Stimulated activated CD8-positive, alpha-beta memory T cell treated with anti-CD3 and anti-CD28 coated beads, Interleukin-15, amount 100 ng/mL, for 48 hours (primary cell): ENCODE data around the gene ADD1.
A peak's percentile ranks its signal among the peaks of the same experiment; 100 is the strongest.

Experiments
- DNase-seq, 2 donors: peaks; one replicate each; pipeline ENCODE4 v3.0.0-alpha.2; 2020; ENCODE audit warnings: low read depth in 2 of 2

ADD1 gene

GRCh38 chr4:2859514-2859913, 15.9 kb downstream of the ADD1 start:
- DNase-seq: no peak

GRCh38 chr4:2860391-2861348, 17.0 kb downstream of the ADD1 start:
- no peak for DNase-seq

GRCh38 chr4:2861631-2862436, 18.2 kb downstream of the ADD1 start:
- no peak for DNase-seq

DNA sequence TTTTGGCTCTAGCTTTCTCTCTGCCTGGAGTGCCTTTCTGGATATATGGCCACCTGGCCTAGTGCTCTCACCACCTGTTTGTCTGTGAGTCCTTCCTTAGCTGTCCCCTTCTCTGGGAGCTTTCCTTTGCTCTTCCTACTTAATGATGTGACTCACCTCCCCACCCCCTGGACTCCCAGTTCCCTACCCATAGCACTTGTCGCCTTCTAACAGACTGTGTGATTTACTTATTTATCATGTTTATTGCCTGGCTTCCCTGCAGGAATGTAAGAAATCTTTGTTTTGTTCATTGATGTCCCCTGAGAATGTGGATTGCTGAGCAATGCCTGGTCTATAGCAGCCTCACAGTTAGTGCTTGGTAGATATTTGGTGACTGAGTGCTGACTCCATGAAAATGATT, 18.9 kb downstream of the ADD1 start:
- DNase-seq: no peak

DNA sequence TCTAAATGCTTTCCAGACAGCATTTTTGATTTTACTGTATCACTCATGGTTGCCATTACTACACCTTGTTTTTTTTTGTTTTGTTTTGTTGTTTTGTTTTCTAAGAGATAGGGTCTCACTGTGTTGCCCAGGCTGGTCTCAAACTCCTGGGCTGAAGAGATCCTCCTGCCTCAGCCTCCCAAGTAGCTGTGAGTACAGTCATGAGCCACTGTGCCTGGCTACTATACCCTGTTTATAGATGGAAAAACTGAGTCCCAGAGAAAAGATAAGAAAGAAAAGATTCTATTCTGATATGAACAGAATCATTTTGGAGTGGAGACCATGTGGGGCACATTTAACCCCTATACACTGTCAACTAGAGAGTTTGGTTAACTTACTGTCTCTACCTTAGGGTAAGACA, 20.0 kb downstream of the ADD1 start:
- no peak for DNase-seq

DNA sequence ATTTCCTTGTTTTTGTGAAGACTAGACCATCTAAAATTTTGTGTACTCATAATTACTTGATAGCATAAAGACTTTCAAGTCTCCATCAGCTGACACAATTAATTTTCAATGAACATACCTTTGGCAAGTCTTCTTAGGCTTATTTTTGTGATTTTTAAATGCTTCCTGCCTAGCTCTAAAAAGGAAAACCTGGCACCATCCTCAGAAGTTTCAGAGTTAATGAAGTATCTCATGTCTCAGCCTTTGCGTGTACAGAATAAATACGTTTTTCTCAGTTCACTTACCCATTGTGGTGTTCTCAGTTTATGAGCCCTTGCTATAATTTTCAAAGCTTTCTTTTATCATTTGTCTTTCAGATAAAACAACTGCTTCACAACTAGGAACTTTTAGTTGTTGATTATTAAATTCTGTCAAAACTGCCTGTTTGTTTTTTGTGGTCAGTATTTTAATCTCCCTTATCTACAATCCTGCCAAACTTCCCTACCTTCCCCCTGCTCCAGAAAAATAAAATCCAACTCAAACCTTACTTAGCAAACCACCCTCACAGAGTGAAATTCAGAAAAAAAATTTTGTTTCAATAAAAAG, 21.6 kb downstream of the ADD1 start:
- DNase-seq: no peak

- DNase-seq: no peak
These were observed 22.7 kb downstream of the ADD1 start for GRCh38 chr4:2866160-2866861.

DNA sequence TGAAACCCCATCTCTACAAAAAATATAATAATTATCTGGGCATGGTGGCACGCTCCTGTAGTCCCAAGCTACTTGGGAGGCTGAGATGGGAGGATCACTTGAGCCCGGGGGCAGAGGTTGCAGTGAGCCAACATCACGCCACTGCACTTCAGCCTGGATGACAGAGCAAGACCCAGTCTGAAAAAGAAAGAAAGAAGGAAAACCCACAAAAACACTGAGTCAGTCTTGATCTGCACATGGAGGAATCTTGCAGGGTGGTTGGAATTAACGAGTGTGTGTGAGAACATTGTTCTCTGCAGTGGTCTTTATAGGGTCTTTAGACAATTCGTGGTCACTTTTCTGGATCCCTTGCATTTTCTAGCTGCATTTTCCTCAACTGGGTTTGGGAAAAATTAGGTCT, 23.2 kb downstream of the ADD1 start:
- no peak for DNase-seq

GRCh38 chr4:2867758-2868491, 24.3 kb downstream of the ADD1 start:
- no peak for DNase-seq

GRCh38 chr4:2868877-2869487, 25.3 kb downstream of the ADD1 start:
- no peak for DNase-seq

- DNase-seq: no peak
These were observed 26.0 kb downstream of the ADD1 start for GRCh38 chr4:2869659-2870058.

- DNase-seq: no peak
These were observed 26.4 kb downstream of the ADD1 start for GRCh38 chr4:2870082-2870481.

GRCh38 chr4:2871466-2871865, 27.8 kb downstream of the ADD1 start:
- DNase-seq: no peak

DNA sequence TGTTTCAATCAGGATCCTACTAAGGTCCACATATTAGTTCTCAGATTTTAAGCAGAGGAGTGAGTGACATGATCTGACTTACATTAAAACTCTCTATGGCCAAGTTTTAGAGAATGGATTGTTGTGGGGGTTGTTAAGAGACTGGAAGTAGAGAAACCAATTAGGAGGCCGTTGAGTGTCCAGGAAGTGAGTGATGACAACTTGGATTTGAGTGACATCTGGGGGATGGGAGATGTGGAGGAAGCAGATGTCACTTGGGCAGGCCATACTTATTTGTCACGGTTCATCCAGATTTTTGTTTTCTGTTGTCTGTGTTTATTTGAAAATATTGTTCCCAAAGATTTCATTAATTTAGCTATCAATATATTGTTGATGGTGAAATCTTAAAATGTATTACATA, 28.3 kb downstream of the ADD1 start:
- DNase-seq: no peak

DNA sequence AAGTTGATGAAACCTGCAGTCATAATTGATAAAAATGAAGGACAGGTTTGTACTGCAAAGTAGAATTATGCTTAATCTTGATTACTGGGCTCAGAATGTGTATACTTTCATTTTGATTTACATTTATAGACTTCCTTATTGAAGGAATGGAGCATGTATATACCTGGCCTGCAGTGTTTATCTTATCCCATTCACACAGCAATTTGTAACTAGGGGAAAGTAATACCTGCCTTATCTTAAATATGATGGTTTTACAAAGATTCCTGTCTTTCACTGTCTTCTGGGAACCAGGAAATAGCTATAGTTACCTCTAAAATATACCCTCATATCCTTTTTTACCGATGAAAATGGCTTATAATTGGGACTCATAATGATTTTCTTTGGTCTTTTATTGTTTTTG, 29.7 kb downstream of the ADD1 start:
- DNase-seq: no peak

GRCh38 chr4:2874861-2875260, 31.2 kb downstream of the ADD1 start:
- no peak for DNase-seq

DNA sequence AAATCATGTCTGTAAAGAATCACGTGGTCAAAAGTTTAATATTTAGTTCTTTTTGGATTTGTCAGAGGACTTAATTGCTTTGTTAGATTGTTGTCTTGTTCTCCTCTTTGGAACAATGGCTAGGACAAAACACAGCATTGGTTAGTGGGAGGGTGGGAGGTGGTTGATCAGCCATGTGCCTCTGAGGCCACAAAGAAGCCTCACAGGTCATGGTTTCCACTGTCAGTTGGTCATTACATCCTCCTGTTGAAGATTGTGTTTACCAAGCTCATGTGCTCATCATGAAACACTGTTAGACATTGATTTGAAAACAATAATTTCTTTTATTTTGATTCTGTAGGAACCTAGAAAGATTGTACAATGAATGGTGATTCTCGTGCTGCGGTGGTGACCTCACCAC, 31.9 kb downstream of the ADD1 start:
- no peak for DNase-seq

GRCh38 chr4:2878346-2878745, 34.7 kb downstream of the ADD1 start:
- DNase-seq: peak in 1 of 2 donors; percentile 7

- no peak for DNase-seq
These were observed 35.4 kb downstream of the ADD1 start for GRCh38 chr4:2879026-2879425.

- no peak for DNase-seq
These were observed 37.8 kb downstream of the ADD1 start for GRCh38 chr4:2881431-2881830.

DNA sequence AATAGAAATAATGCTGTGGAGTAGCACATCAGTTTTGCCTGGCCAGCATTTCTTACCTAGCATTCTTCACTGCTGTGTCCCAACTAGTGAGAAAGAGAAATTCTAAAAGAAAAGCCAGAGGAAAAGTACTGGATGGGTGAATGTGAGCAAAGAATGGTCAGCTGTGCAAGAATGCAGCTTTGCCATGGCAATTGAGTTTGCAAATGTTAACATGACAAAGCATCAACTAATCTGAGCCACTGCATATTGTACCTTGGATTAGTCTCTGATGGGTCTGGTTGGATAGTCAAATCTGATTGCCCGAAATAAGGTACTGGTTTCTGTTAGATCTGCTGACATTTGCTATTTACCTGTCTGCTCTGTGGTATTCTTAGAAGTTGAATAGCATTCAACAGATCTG, 38.7 kb downstream of the ADD1 start:
- DNase-seq: no peak
